GM21786 (cell line): ENCODE results near the gene ITGAD.

ENCODE experiments used
- ATAC-seq: cut with Tn5 transposase; IDR thresholded peaks from one replicate; pipeline ENCODE4 v1.9.1; 2021; ENCODE audit not compliant: unreplicated experiment

Gene ITGAD

DNA sequence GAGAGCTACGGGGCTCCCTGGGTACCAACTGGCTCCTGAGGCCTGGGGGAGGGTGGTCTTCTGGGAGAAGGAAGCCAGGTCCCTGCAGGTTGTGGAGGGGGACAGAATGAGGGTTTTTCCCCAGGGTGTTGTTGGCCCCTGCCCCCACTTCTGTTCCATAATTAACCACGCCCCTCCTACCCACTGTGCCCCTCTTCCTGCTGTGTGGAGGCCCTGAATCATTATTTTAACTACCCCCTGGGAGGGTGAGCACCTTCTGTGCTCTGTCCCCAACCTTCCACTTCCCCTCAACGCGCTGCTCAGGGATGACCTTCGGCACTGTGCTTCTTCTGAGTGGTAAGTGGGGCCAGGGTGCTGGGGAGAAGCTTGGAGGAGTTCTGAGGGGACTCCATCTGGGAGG is at the start of gene ITGAD:
TSS of gene ITGAD (plus strand) at position 280 of the 400 bp plus-strand sequence. CDS start at position 306, 26 bp downstream.
- ATAC-seq, result no peak

DNA sequence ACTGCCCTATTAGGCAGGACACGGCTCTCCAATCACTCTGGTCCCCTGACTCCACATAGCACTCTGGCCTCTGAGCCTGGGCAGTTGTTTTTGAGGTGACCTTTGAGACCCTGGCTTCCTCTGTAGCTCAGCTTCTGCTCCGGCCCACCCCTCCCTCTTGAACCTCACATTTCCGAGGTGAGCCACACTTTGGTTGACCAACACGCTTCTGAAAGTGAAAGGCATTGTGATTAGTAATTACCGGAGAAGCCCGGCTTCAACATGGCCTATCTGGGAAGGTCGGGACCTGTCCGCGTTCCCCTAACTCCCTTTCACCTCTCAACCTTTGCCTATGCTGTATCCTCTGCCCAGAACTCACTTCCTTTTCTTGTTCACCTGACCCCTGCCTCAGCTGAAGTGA is 48.4 kb upstream of the ITGAD start:
- ATAC-seq, result peak; percentile 84

DNA sequence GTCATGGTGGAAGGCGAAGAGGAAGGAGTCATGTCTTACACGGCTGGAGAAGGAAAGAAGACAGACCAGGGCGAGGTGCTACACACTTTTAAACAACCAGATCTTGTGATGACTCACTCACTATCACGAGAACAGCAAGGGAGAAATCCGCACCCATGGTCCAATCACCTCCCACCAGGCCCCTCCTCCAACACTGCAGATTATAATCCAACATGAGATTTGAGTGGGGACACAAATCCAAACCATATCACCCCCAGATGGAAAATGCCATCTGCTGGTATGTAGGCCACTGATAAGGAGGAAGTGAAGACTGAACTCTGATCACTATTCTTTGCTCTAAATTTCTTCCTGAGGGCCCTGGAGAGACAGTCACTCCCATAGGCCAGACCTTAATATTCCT is 45.7 kb upstream of the ITGAD start:
- ATAC-seq, result no peak

DNA sequence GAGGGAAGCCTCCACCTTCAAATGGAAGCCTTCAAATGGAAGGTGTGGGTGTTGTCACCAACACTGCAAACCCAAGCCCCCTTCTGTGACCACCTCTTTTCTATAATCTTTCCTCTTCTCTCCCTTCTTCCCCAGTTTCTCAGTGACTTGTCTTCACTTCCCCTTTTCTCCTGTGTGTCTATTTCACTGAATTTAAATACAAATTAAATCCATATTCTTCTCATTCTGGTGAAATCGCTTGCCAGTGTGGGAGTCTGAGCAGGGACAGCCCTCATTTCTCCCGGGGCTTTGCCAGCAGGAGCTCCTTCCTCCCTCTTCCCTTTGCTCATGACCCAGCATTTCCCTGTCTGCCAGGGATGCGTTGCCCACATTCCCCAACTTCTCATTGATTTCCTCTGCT is 44.6 kb upstream of the ITGAD start:
- ATAC-seq, result no peak

DNA sequence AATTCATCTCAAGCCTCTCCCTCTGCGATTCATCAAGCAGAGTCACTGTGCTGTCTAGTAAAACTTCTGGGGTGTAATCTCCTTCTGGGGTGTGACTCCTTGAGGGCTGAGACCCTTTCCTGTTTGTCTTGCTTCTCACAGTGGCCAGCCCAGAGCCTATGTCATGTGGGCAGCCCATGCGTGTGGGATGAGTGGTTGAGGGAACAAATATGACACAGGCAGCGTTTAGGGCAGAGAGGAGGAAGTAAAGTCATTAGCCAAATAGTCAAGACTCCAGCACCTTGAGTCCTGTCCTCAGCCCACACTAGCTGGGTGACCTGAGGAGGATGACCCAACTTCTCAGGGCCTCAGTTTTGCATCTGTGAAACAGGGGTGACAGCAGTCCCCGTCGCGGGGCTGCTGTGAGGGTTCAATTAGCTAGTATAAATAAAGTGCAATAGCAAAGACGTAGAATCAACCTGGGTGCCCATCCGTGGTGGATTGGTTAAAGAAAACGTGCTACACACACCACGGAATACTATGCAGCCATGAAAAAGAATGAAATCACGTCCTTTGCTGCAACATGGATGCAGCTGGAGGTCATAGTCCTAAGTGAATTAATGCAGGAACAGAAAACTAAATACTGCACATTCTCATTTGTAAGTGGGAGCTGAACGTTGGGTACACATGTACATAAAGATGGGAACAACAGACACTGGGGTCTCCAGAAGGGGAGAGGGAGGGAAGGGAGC is 42.7 kb upstream of the ITGAD start:
- no peak for ATAC-seq

DNA sequence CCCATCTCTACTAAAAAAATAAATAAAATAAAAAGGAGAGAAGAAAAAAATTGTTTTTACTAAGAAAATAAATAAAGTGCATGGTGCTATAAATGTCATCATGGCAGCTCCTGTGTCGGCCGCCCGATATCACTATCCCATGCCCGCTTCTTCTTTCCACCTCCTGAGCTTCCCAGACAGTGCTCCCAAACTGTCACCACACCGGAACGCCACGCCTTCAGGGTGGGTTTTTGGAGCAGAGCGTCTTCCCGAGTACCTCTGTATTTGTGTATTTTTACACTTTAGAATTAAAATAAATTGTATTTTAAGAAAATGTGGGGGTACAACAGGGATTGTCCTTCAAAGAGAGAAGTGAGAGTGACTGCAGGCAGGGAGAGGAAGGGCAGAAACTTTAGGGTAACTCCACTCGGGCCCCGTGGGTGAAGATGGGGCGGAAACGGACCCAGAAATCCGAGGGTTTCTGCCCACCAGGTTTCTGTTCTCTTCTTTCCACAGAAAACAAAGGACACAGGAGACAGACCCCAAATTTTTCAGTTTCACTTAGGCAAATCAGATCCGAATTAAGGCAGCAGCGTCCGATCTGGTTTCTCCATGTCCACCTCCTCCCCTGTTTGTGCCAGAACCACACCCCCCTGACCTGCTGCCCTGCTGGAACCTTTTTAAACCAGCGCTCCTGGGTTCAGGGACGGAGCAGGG is 41.7 kb upstream of the ITGAD start:
- no peak for ATAC-seq

DNA sequence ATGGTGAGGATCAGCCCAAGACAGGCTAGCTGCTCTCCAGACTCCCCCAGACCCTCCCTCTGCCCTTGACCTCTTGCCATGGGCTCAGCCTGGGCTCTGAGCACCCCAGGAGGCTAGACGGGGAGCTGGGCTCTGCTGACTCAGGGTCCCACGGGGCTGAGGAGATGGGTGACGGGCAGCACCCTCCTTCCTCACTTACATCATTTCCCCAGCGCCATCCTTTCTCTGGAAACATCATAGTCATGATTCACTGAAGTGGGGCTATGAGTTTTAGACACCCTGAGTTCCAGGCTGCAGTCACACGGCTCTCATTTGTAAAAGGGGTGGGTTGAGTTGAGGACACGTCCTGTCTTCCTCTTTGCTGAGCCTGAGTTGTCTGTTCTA is 41.2 kb upstream of the ITGAD start:
- no peak for ATAC-seq

DNA sequence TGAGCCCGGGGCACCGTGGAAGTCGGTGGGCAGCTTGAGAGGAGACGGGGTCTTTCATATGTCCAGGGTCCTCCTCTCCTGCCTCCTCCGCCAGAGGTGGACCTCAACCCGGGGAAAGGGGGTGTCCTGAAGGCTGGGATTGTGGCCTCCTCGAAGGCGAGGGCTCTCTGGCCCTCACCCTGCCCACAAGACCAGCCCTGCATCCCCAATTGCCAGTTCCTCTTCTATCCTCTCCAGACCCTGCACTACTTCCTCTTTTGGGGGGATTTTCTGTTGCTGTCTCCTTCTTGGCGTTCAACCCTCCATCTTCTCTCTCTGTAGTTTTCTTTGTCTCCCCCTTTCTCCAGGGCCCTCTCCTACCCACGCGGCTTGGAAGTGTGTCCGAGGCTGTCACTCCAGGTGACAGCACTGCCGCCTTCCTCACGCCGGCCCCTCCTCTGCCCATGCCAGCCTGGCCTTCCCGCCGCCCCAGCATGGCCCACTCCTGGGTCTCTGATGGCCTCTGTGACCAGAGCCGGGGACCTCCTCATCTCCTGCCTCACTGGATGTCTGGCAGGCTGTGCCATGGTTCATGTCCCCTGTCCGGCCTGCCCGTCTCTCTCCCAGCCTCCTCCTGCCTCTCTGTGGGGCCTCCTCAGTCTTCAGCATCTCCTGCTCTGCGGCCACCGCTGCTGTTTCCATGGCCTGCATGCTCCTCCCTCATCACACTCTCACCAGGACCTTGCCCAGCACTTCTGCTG is 40.6 kb upstream of the ITGAD start:
- no peak for ATAC-seq

DNA sequence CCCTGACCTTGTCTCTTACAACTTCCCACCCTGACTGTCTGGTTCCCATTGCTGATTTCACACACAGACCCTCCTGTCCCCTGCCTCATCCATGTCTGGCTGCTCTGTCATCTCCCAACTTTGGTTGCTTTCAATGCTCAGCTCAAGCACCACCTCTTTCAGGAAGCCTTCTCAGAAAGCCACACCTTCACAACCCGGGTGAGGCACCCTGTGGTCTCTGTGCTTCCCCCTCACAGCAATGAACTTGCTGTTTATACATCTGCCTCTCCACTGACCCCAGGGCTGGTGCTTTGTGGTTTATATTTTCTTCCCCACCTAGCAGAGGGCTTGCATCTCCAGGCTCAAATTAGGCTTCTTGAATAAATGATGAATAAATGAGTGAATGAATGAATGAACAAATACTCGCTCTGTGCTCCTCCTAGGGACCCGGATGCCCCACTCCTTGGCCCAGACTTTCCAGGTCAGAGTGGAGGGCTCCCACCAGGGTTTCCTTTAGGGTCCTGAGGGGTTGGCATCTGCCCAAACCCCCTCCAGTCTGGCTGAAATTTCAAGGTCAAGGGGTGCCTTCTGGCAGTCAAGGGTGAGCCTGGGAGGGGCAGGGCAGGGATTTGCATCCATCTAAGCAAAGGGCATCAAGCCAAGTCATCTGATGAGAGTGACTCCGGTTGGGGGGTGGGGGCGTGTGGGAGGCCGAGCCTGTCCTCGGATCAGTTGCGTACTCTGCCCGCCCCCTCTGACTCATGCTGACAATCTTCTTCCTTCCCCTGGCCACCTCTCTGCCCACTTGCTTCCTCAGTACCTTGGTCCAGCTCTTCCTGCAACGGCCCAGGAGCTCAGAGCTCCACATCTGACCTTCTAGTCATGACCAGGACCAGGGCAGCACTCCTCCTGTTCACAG is 38.5 kb upstream of the ITGAD start, which contains the start of gene ITGAX:
TSS of gene ITGAX (plus strand) at position 783 of the 898 bp plus-strand sequence. CDS start at position 862, 79 bp downstream.
- peak; percentile 59 for ATAC-seq

DNA sequence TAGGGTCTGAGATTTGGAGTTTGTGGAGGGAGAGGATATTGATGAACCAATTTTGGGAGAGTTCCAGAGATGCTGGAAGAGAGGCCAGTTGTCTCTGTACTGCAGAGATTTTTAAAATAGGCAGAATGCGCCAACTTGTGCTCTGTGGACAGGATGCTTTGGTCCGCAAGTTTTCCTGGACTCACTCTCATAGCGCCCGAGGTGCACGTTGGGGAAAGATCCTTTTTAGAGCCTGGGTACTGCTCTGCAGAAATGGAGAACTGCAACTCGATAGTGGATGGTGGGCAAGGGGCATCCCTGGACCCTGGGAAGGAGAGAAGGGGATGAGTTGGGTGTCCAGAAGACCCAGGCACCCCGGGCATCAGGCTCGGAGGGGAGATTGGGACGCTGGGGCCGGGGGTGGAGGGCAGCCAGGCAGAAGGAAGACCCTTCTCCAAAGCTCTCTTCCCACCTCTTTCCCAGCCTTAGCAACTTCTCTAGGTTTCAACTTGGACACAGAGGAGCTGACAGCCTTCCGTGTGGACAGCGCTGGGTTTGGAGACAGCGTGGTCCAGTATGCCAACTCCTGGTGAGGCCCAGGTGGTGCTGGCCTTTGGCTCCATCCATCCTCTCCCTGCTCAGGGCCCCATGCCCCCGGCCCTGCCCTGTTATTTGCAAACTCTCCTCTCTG is 37.6 kb upstream of the ITGAD start:
- no peak for ATAC-seq

DNA sequence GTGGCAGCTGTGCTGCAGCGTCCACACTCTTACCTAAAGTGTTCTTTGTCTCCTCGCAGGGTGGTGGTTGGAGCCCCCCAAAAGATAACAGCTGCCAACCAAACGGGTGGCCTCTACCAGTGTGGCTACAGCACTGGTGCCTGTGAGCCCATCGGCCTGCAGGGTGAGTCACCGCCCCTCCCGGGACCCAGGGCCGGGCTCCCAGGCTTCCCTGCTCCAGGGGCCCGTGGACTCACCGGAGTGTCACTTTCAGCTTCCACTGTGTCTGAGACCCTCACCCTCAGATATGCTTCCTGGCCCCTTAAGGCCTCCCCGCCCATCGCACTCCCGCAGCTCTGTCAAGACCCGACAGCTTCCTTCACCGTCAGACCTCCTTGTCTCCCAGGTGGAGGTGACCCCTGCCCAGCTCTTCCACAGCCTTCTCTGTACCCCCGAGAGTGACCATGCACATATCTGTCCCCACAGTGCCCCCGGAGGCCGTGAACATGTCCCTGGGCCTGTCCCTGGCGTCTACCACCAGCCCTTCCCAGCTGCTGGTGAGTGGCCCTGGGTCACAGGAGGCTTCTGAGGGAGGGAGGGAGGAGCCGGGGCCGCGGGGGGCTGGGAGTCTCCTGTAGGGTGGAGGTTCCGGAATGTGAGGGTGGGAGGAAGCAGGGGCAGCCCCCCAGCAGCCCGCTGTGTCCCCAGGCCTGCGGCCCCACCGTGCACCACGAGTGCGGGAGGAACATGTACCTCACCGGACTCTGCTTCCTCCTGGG is 36.4 kb upstream of the ITGAD start:
- ATAC-seq, result no peak

DNA sequence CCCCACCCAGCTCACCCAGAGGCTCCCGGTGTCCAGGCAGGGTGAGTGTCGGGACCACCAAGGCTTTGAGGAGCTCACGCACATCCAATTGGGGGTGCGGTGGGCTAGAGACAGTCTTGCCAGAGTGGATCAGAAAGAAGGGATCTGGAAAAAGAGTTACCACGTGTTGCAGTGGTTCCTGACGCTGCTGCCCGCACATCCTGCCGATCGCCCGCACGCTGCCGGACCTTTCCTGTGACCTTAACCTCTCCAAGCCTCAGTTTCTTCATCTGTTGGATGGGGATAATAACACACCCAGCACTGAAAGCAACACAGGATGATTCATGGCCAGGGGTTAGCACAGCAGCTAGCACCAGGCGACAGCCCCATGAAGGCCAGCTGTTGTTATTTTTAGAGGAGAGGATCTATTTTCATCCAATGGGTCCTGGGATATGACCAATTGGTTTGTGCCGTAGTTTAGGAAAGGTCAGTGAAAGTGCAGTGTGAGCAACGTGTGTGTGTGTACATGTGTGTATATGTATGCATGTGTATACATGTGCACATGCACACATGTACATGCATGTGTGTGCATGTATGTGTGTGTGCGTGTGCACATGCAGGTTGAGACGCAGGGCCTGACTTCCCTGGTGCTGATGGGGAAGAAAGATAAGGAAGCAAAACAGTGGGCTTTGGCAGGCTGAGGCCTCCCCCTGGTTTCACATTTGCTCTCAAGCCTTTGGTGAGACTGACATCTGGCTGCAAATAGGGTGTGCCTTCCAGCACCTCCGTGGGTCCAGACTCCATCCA is 35.6 kb upstream of the ITGAD start:
- no peak for ATAC-seq

DNA sequence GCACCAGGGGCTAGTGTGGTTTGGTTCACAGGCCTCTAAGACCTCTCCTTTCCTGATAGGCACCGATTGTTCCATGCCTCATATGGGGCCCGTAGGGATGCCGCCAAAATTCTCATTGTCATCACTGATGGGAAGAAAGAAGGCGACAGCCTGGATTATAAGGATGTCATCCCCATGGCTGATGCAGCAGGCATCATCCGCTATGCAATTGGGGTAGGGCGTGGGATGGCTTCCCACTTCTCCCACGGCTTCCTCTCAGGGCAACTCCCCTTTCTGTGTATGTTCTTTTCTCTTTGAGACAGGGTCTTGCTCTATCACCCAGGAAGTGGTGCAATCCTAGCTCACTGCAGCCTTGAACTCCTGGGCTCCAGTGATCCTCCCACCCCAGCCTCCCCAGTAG is 32.9 kb upstream of the ITGAD start:
- no peak for ATAC-seq

DNA sequence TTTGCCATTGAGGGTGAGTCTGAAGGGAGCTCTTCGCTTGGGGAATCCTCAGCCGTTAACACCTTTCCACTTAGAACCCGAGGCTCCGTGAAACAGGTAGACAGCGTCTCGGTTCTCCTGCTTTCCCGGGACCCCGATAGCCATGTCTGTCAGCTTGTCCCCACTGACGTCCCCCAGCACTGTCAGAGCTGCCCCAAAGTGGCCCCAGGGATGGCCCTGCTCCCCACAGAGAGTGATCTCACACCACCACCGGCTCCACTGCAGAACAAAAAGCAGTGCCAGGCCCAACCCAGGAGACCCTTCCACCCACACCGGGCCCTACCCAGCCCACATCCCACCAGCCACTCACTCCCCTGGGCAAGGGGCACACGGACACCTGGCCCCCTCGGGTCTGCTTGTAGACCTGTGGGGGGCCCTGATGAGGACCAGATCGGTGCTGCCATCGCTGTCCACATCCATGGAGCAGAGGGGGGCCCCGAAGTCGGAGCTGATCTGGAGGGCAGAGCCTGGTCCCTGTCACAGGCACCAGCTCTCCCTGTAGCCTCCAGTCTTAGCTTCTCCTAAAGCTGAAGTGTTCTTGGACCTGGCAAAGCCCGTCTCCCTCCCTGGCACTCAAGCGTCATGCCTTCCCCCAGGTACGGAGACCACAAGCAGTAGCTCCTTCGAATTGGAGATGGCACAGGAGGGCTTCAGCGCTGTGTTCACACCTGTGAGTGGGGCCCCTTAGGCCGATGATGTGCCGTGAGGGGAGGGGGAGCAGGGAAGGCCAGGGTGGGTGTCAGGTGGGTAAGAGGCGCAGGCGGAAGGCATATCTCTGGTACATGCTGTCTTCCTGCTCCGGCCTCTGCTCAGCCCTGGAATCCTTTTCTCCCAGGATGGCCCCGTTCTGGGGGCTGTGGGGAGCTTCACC is 31.7 kb upstream of the ITGAD start:
- no peak for ATAC-seq

DNA sequence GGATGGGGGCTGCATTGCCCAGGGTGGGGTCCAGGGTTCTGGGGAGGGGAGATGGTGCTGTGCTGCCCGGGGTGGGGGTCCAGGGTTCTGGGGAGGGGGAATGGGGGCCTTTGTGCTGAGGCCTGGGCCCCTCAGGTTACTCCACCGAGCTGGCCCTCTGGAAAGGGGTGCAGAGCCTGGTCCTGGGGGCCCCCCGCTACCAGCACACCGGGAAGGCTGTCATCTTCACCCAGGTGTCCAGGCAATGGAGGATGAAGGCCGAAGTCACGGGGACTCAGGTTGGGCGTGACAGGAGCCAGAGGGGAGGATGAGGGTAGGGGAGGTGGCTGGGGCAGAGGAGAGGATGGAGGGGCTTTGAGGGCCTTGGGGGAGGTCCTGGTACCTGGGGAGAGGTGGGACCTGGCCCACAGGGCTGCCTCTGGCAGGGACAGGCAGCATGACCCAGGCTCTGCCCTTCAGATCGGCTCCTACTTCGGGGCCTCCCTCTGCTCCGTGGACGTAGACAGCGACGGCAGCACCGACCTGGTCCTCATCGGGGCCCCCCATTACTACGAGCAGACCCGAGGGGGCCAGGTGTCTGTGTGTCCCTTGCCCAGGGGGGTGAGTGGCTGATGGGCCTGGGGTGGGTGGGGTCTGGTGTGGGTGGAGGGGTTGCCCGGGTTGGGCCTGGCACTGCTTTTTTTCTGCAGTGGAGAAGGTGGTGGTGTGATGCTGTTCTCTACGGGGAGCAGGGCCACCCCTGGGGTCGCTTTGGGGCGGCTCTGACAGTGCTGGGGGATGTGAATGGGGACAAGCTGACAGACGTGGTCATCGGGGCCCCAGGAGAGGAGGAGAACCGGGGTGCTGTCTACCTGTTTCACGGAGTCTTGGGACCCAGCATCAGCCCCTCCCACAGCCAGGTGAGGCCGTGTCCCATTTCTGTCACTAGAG is 30.4 kb upstream of the ITGAD start:
- no peak for ATAC-seq

DNA sequence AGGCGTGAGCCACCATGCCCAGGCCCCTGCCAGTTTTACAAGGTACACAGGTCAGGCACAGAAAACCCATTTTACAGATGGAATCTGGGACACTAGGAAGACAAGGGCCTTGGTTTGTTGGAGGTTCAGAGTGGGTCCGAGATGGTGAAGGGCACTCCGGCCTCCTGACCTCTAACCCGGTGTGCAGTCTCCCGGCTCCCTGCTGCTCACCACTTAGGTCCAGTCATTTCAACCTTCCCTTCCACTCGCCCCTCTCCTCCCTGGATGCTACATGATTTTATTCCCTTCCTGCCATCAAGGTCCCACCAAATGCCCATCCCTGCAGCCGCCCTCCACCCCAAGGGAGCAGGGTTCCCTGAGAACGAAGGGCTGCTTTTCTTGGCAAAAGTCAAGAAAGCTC is 29.4 kb upstream of the ITGAD start:
- ATAC-seq, result no peak

DNA sequence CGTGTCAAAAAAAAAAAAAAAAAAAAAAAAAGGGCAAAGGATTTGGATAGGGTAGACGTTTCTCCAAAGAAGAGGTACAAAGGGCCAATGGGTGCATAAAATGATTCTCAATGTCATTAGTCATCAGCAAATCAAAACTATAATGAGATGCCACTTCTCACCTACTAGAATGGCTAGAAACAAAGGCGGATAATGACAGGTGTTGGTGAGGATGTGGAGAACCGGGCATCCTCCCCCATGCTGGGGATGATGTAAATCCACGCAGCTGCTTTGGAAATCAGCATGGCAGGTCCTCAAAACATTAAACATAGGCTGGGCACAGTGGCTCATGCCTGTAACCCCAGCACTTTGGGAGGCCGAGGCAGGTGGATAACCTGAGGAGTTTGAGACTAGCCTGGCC is 28.7 kb upstream of the ITGAD start:
- no peak for ATAC-seq
